CD4-positive, alpha-beta memory T cell (primary cell): ENCODE data around the gene EMD. TPM values are rescaled to one million over a fixed set of nuclear protein-coding genes. Genes with fewer than 3 reads are reported as not detected.
"Not testable (repeated sequence)": the region's sequence is repeated elsewhere in the genome, so short reads cannot be mapped to it uniquely, and the experiment has no call there.

Source experiments
- CTCF ChIA-PET: fragments of 350-600 bp; sonication (Branson Sonifier 250); formaldehyde crosslinking; loops from one replicate; lab custom pipeline; 2021; ENCODE audit warnings: inconsistent platforms; ENCODE audit not compliant: partially characterized antibody; lab: Charles Lee
- POLR2A ChIA-PET: fragments of 350-600 bp; sonication (Branson Sonifier 250); formaldehyde crosslinking; loops from one replicate; lab custom pipeline; 2021; ENCODE audit not compliant: partially characterized antibody; lab: Charles Lee
- DNase-seq, 5 donors: peaks; one replicate each; pipeline versions ENCODE4 v3.0.0 to v3.0.0-alpha.2; 2020 to 2022; ENCODE audit warnings: mixed read lengths in 1 of 5
- H3K27ac ChIP-seq: one replicate; pipeline ENCODE4 v1.7.0; 2013; ENCODE audit warnings: low read depth, low read length
- H3K27me3 ChIP-seq: 2 replicates; pipeline ENCODE4 v1.7.0; 2013; ENCODE audit warnings: mild to moderate bottlenecking, low read length, moderate library complexity; ENCODE audit not compliant: insufficient read depth
- H3K36me3 ChIP-seq: 2 replicates; pipeline ENCODE4 v1.7.0; 2013; ENCODE audit warnings: mild to moderate bottlenecking, low read length, moderate library complexity; ENCODE audit not compliant: insufficient read depth
- H3K4me1 ChIP-seq: 2 replicates; pipeline ENCODE4 v1.7.0; 2013; ENCODE audit warnings: mild to moderate bottlenecking, low read length, moderate library complexity; ENCODE audit not compliant: insufficient read depth
- H3K4me3 ChIP-seq, 2 donors: one replicate each; pipeline ENCODE4 v1.7.0; 2013; ENCODE audit warnings: low read length in 2 of 2, mild to moderate bottlenecking in 1 of 2
- H3K9me3 ChIP-seq, 2 donors: one replicate each; pipeline ENCODE4 v1.7.0; 2013; ENCODE audit warnings: low read length in 2 of 2, control low read depth in 1 of 2; ENCODE audit not compliant: control insufficient read depth in 1 of 2
- H3K27ac Mint-ChIP-seq, 7 donors: one replicate each; pipeline ENCODE4 v1.8.0; 2020 to 2021; ENCODE audit warnings: mixed read lengths in 7 of 7, mild to moderate bottlenecking in 6 of 7, inconsistent platforms in 3 of 7, moderate library complexity in 3 of 7
- H3K27me3 Mint-ChIP-seq, 2 donors: one replicate each; pipeline ENCODE4 v1.8.0; 2020 to 2021; ENCODE audit warnings: mixed read lengths in 2 of 2
- H3K36me3 Mint-ChIP-seq, 2 donors: one replicate each; pipeline ENCODE4 v1.8.0; 2020 to 2021; ENCODE audit warnings: mixed read lengths in 2 of 2, inconsistent platforms in 1 of 2, mild to moderate bottlenecking in 1 of 2
- H3K4me1 Mint-ChIP-seq, 4 donors: one replicate each; pipeline ENCODE4 v1.8.0; 2020 to 2021; ENCODE audit warnings: mixed read lengths in 4 of 4, mild to moderate bottlenecking in 1 of 4
- H3K4me3 Mint-ChIP-seq, 8 donors: one replicate each; pipeline ENCODE4 v1.8.0; 2020 to 2021; ENCODE audit warnings: mixed read lengths in 8 of 8, mild to moderate bottlenecking in 7 of 8, moderate library complexity in 6 of 8, inconsistent platforms in 3 of 8
- H3K9me3 Mint-ChIP-seq, 8 donors: one replicate each; pipeline ENCODE4 v1.8.0; 2020 to 2021; ENCODE audit warnings: mixed read lengths in 8 of 8, mild to moderate bottlenecking in 5 of 8, inconsistent platforms in 3 of 8, moderate library complexity in 1 of 8
- intact Hi-C: fragments of 100-400 bp; cut with micrococcal nuclease; formaldehyde crosslinking; loops from one replicate; pipeline ENCODE4 v1.15.1; 2023
- polyA plus RNA-seq, 2 donors: library from polyadenylated mRNA; unstranded; fragments of 300-500 nt; fragmentation: Illumina TruSeq; gene quantifications; one replicate each; pipeline ENCODE4 v1.2.3, GENCODE V29; 2021
- total RNA-seq, 2 experiments: library from RNA; stranded (reverse); gene quantifications; one replicate each; pipeline ENCODE4 v1.2.3, GENCODE V29; 2021

EMD gene
- total RNA-seq, result 10 to 100 TPM; 84.3 to 88.7 TPM
- polyA plus RNA-seq, result 10 to 100 TPM; 30.3 to 38.2 TPM

GRCh38 chrX:154378799-154379568, at the start of gene EMD:
Gene EMD, plus strand, starts transcription at chrX:154379295. Its CDS starts 190 bp downstream, at chrX:154379485.
- H3K9me3 Mint-ChIP-seq, result peaks cover 0 to 2% (median 0%) of the 10 kb centered on the region in 8 donors
- Histone ChIP-seq H3K27ac (peak within 1 kb of the TSS; percentile 99), H3K4me1 (peaks cover 28% of the 10 kb centered on the region), H3K9me3 (no peaks in the 10 kb centered on the region), H3K27me3 (no peaks in the 10 kb centered on the region), H3K36me3 (no peaks in the 10 kb centered on the region), H3K4me3 (peak within 1 kb of the TSS; percentile 62 to 66)
- POLR2A ChIA-PET, result interaction anchor here (0.7 to 3.7 kb wide), 13 partner anchors 8 to 407 kb away, joined by 3 to 36 read pairs (median 4); partner anchors contain the start of genes G6PD, HCFC1 and RPL10
- CTCF ChIA-PET, result interaction anchor here (2.5 kb wide), 1 partner anchor 9 kb away, joined by 5 read pairs; no protein-coding TSS in a partner anchor
- peaks cover 3 to 14% of the 10 kb centered on the region in 2 donors for H3K36me3 Mint-ChIP-seq
- intact Hi-C loops, result loop anchor here (1.0 to 10.0 kb wide), 3 partner anchors 8 to 404 kb away; partner anchors contain the start of genes HCFC1, MECP2 and TMEM187
- no peaks in the 10 kb centered on the region for H3K27me3 Mint-ChIP-seq
- DNase-seq, result peak; percentile 93 to 98 (median 97)
- H3K4me1 Mint-ChIP-seq, result peaks cover 4 to 23% (median 11%) of the 10 kb centered on the region in 4 donors
- H3K27ac Mint-ChIP-seq, result peak within 1 kb of the TSS; percentile 92 to 97 (median 95)
- H3K4me3 Mint-ChIP-seq, result peak within 1 kb of the TSS; percentile 78 to 91 (median 83)

GRCh38 chrX:154332561-154332960, 46.5 kb upstream of the EMD start:
- H3K9me3 Mint-ChIP-seq, result no peaks in the 10 kb centered on the region
- H3K27me3 Mint-ChIP-seq, result no peaks in the 10 kb centered on the region
- no peak overlapping the region for H3K27ac ChIP-seq
- no peaks in the 10 kb centered on the region for H3K9me3 ChIP-seq
- H3K36me3 Mint-ChIP-seq, result no peaks in the 10 kb centered on the region
- ChIA-PET CTCF (interaction anchor here (1.7 kb wide), 1 partner anchor 24 kb away, joined by 6 read pairs; no protein-coding TSS in a partner anchor), POLR2A (no interaction called here)
- H3K27me3 ChIP-seq, result no peaks in the 10 kb centered on the region
- H3K4me3 ChIP-seq, result no peak overlapping the region
- H3K4me1 ChIP-seq, result peaks cover 35% of the 10 kb centered on the region
- intact Hi-C loops, result no loop called here
- no peak for DNase-seq
- no peak overlapping the region for H3K27ac Mint-ChIP-seq
- peaks cover 20 to 46% (median 26%) of the 10 kb centered on the region in 4 donors for H3K4me1 Mint-ChIP-seq
- no peaks in the 10 kb centered on the region for H3K36me3 ChIP-seq
- no peak overlapping the region for H3K4me3 Mint-ChIP-seq

- POLR2A ChIA-PET, result no interaction called here
- Mint-ChIP-seq H3K4me3 (no peak overlapping the region), H3K9me3 (no peaks in the 10 kb centered on the region), H3K27me3 (no peaks in the 10 kb centered on the region), H3K36me3 (no peaks in the 10 kb centered on the region), H3K27ac (peak overlapping the region in 1 of 7 donors; percentile 64), H3K4me1 (peaks cover 16 to 40% (median 21%) of the 10 kb centered on the region in 4 donors)
- Histone ChIP-seq H3K27ac (no peak overlapping the region), H3K4me1 (peaks cover 29% of the 10 kb centered on the region), H3K36me3 (no peaks in the 10 kb centered on the region), H3K9me3 (no peaks in the 10 kb centered on the region), H3K27me3 (no peaks in the 10 kb centered on the region), H3K4me3 (no peak overlapping the region)
- CTCF ChIA-PET, result interaction anchor here (1.7 kb wide), 1 partner anchor 24 kb away, joined by 6 read pairs; no protein-coding TSS in a partner anchor
- DNase-seq, result no peak
- intact Hi-C loops, result no loop called here
Measured at GRCh38 chrX:154333116-154333515, 46.0 kb upstream of the EMD start.

- no peak for DNase-seq
- H3K9me3 Mint-ChIP-seq, result no peaks in the 10 kb centered on the region
- no peaks in the 10 kb centered on the region for H3K27me3 ChIP-seq
- ChIA-PET CTCF (interaction anchor here (1.7 kb wide), 1 partner anchor 25 kb away, joined by 6 read pairs; no protein-coding TSS in a partner anchor), POLR2A (interaction anchor here (1.0 kb wide), 1 partner anchor 157 kb away, joined by 3 read pairs; the partner anchor contains the start of gene SLC10A3)
- H3K36me3 Mint-ChIP-seq, result no peaks in the 10 kb centered on the region
- H3K4me1 ChIP-seq, result peaks cover 22% of the 10 kb centered on the region
- no peaks in the 10 kb centered on the region for H3K27me3 Mint-ChIP-seq
- no peak overlapping the region for H3K27ac ChIP-seq
- H3K4me1 Mint-ChIP-seq, result peaks cover 11 to 35% (median 17%) of the 10 kb centered on the region in 4 donors
- intact Hi-C loops, result no loop called here
- peak overlapping the region in 5 of 8 donors; percentile 7 to 58 (median 37) for H3K4me3 Mint-ChIP-seq
- peak overlapping the region in 5 of 7 donors; percentile 24 to 82 (median 60) for H3K27ac Mint-ChIP-seq
- no peak overlapping the region for H3K4me3 ChIP-seq
- H3K9me3 ChIP-seq, result no peaks in the 10 kb centered on the region
- no peaks in the 10 kb centered on the region for H3K36me3 ChIP-seq
Measured at GRCh38 chrX:154333837-154334271, 45.2 kb upstream of the EMD start.

GRCh38 chrX:154334496-154334895, 44.6 kb upstream of the EMD start:
- H3K27me3 Mint-ChIP-seq, result no peaks in the 10 kb centered on the region
- CTCF ChIA-PET, result interaction anchor here (1.7 kb wide), 1 partner anchor 26 kb away, joined by 6 read pairs; no protein-coding TSS in a partner anchor
- H3K27ac ChIP-seq, result no peak overlapping the region
- H3K9me3 Mint-ChIP-seq, result no peaks in the 10 kb centered on the region
- H3K36me3 Mint-ChIP-seq, result no peaks in the 10 kb centered on the region
- no peaks in the 10 kb centered on the region for H3K9me3 ChIP-seq
- peaks cover 9 to 30% (median 15%) of the 10 kb centered on the region in 4 donors for H3K4me1 Mint-ChIP-seq
- no peak overlapping the region for H3K4me3 ChIP-seq
- peak overlapping the region in 3 of 8 donors; percentile 5 to 40 (median 23) for H3K4me3 Mint-ChIP-seq
- intact Hi-C loops, result no loop called here
- H3K27me3 ChIP-seq, result no peaks in the 10 kb centered on the region
- H3K4me1 ChIP-seq, result peaks cover 16% of the 10 kb centered on the region
- no peaks in the 10 kb centered on the region for H3K36me3 ChIP-seq
- POLR2A ChIA-PET, result interaction anchor here (1.0 kb wide), 1 partner anchor 156 kb away, joined by 3 read pairs; the partner anchor contains the start of gene SLC10A3
- H3K27ac Mint-ChIP-seq, result peak overlapping the region in 6 of 7 donors; percentile 6 to 77 (median 54)
- no peak for DNase-seq

GRCh38 chrX:154341399-154342298, 37.4 kb upstream of the EMD start:
- H3K27me3 ChIP-seq, H3K4me3 ChIP-seq, H3K36me3 Mint-ChIP-seq, H3K27me3 Mint-ChIP-seq, H3K4me1 Mint-ChIP-seq, H3K36me3 ChIP-seq, H3K27ac ChIP-seq, intact Hi-C loops, H3K27ac Mint-ChIP-seq, CTCF ChIA-PET, H3K9me3 Mint-ChIP-seq, H3K4me3 Mint-ChIP-seq, POLR2A ChIA-PET, H3K9me3 ChIP-seq, H3K4me1 ChIP-seq: not testable (repeated sequence)
- peak in 3 of 5 donors; percentile 24 to 64 (median 31) for DNase-seq
